Placental epithelial cell (primary cell): ENCODE data around the gene SV2A. TPM values are rescaled to one million over a fixed set of nuclear protein-coding genes. Genes with fewer than 3 reads are reported as not detected.

Source experiments
- total RNA-seq: library from RNA; depleted of rRNA; stranded (reverse); fragments of >200 nt; gene quantifications from 2 replicates; pipeline ENCODE4 v1.2.3, GENCODE V29; 2012

The SV2A gene, protein sequence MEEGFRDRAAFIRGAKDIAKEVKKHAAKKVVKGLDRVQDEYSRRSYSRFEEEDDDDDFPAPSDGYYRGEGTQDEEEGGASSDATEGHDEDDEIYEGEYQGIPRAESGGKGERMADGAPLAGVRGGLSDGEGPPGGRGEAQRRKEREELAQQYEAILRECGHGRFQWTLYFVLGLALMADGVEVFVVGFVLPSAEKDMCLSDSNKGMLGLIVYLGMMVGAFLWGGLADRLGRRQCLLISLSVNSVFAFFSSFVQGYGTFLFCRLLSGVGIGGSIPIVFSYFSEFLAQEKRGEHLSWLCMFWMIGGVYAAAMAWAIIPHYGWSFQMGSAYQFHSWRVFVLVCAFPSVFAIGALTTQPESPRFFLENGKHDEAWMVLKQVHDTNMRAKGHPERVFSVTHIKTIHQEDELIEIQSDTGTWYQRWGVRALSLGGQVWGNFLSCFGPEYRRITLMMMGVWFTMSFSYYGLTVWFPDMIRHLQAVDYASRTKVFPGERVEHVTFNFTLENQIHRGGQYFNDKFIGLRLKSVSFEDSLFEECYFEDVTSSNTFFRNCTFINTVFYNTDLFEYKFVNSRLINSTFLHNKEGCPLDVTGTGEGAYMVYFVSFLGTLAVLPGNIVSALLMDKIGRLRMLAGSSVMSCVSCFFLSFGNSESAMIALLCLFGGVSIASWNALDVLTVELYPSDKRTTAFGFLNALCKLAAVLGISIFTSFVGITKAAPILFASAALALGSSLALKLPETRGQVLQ
- total RNA-seq: 2.1 and 2.7 TPM in 2 replicates

DNA sequence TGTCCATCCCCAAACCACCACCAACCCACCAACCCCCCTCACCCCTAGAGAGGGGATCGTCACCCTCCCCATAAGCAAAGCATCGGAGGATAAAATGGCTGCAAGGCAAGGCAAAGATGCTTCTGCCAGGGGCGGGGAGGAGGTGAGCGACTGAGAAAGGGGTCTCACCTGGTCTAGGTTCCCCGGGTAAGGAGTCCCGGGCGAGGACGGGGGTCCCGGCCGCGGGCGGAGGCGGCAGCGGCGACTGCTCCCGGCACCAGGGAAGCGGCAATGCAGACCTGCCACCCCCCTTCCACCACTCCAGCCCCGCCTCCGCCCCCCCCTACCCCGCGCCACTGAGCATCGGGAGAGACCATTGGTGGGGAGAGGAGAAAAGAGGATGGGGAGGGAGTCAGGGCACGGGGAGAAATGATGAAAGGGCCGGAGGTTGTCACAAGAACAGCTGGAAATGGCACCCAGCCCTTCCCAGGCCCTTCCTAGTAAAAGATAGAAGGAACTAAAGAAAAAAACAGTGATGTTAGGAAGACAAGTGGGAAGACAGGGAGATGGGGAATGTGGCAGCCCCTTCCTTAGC is at the start of gene SV2A:
SV2A (minus strand) TSS at position 274 of the 574 bp plus-strand sequence. CDS start 4,004 bp downstream, outside the sequence.

DNA sequence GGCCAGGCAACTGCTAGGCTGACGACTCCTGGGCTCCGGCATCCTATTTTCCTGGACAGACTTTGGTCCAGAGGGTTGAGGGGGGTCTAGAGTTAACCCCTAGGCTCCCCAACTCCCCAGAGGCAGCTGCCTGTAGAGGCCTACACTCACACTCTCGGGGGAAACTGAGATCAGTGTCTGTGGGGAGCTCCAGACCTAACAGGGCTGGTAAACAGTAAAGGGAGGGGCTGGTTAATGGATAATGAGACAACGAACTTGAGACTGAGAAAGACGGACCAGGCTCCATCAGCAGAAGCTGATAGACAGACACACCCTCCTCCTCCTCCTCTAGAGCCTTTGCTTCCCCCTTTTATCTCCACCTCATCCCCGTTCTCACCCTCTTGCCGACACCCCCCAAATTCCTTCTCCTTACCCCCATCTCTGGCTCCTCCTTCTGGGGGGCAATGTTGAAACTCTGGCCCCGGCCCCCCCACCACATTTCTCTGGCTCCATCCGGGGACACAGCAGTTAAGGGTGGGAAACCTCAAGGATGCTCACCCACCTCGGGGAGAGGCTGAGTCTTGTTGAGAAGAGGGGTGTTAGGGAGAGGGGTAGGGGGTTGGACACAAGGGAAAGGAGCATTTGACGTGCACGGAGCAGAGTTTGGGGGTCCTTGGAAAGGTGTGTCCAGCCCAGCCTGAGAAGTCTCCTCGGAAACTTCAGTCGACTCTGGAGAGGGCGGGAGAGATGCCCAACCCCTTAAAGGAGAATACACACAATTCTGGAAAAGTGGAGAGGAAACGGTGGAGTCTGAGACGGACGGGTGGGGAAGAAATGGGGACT is 18.7 kb upstream of the SV2A start, which contains the start of gene MTMR11:
MTMR11 (minus strand) TSS at position 710 of the 822 bp plus-strand sequence; CDS start at position 478, 232 bp downstream.

DNA sequence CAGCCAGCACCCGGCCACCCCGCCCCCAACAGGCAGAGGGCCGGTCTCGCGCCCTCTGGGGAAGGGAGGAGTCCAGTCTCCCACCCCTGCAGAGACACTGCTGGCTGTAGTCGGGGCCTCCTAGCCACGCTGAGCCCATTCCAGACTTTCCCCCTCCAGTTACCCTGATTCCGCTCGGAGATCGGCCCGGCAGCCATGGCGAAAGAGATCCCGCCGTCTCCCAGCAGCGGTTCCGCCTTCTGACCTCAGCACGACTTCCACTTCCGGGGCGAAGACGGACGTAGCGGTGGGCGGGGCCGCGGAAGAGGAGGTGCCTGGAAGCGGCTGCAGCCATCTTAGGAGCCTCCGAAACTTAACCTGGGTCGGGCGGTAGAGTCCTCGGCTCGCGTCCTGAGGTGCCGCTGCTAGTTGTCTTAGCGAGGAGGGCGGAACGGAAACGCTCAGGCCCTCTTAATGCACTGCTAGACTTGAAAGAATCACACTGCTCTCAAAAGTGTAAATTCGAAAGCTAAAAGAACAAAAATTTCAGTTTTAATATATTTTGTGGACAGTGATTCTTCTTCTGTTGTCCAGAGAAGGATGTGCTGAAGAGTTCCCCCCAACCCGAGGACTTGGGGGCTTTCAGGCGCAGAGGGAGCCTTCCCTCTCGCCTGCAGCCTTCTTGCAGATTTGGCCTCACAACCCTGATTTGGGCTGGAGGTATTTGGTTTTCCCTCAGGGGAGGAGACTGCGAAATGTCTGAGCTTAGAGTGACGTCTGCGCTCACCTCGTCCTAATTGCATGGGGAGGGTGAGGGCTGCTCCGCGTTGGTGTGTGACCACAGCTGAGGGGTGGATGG is 10.1 kb upstream of the SV2A start, which contains the start of gene SF3B4:
SF3B4 (minus strand) TSS at position 241 of the 838 bp plus-strand sequence; CDS start at position 197, 44 bp downstream.

DNA sequence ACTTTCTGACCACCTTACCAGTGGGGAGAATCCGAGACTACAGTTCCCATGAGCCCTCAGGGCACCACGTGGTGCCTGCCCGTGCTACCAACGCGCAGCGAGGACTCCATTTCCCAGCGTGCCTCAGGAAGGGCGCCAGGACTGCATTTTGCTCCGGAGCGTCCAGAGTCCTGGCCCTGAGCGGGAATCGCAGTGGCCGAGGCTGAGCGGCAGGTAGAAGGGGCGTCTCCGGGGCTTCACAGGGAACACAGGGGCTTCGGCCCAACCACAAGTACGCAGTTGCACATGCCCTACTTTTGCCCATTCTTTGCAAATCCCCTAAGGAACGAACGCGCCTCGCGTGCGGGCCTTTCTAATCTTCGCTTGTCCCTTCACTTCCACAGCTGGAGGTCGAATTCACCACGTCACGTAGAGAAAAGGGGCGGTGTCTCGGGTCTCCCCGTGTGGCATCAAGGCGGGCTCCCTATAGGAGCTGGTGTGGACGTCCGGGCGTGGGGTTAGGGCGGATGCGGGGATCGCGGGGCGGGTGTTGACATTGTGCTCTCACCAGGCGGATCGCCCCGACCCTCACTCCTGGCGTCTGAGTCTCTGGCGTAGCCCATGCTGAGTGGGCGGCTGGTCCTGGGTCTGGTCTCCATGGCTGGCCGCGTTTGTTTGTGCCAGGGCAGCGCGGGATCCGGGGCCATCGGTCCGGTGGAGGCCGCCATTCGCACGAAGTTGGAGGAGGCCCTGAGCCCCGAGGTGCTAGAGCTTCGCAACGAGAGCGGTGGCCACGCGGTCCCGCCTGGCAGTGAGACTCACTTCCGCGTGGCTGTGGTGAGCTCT is 18.0 kb downstream of the SV2A start, which contains the start of gene BOLA1:
BOLA1 (plus strand) TSS at position 109 of the 825 bp plus-strand sequence; CDS start at position 601, 492 bp downstream.

Other genes starting within 250 kb of the SV2A start
- gene FCGR1A, start 135.2 kb downstream of the SV2A start, total RNA-seq: not detected in 2 replicates
- gene BOLA1, start 18.3 kb downstream of the SV2A start, total RNA-seq: 7.7 and 16.1 TPM in 2 replicates
- gene SF3B4, start 10.0 kb upstream of the SV2A start, total RNA-seq: 13.3 and 19.6 TPM in 2 replicates
- 39.5 and 47.9 TPM in 2 replicates for gene MTMR11, start 19.0 kb upstream of the SV2A start, total RNA-seq
- gene OTUD7B, start 92.9 kb upstream of the SV2A start, total RNA-seq: 13.0 and 20.1 TPM in 2 replicates
- 21.2 and 32.4 TPM in 2 replicates for gene VPS45, start 149.9 kb upstream of the SV2A start, total RNA-seq
- gene PLEKHO1, start 232.1 kb upstream of the SV2A start, total RNA-seq: 11.2 and 22.8 TPM in 2 replicates